ENCODE measurements around the gene OBSCN. TPM values are rescaled to one million over a fixed set of nuclear protein-coding genes. Genes with fewer than 3 reads are reported as not detected.

The OBSCN gene
- total RNA-seq, 1 experiment from 2014 or later, result 33.3 TPM

GRCh38 chr1:228224198-228225164, 16.6 kb downstream of the OBSCN start:
- H3K9me3 Mint-ChIP-seq, result peaks cover 0 to 6% of the 10 kb centered on the region in 2 experiments; a peak in 1 of 5 replicates

More at GRCh38 chr1:228224198-228225164, 16.6 kb downstream of the OBSCN start:
- no peak overlapping the region for H2BK15ac ChIP-seq (ENCODE audit: low read depth, low read length)
- no peaks in the 10 kb centered on the region for H3K9me3 ChIP-seq (ENCODE audit: control insufficient read depth, low read depth, low read length)
- H3K79me2 ChIP-seq (ENCODE audit: insufficient read depth, low read length), result no peaks in the 10 kb centered on the region
- no peak overlapping the region for H2AFZ ChIP-seq (ENCODE audit: low read length)
- H2BK20ac ChIP-seq (ENCODE audit: low read depth, low read length, poor library complexity, severe bottlenecking), result no peak overlapping the region
- no CpG with 5 or more reads among the region's 16 CpGs for WGBS (ENCODE audit: extremely low coverage, insufficient read length, low lambda C conversion rate)
- Mint-ChIP-seq H3K36me3 (ENCODE audit: insufficient read depth in 1 of 3, low read depth in 3 of 3) (peaks cover 53 to 86% (median 86%) of the 10 kb centered on the region in 3 experiments), H3K4me1 (no peaks in the 10 kb centered on the region), H3K27ac (no peak overlapping the region), H3K4me3 (no peak overlapping the region), H3K27me3 (ENCODE audit: low read depth) (no peaks in the 10 kb centered on the region)
- H3K23me2 ChIP-seq (ENCODE audit: insufficient read length, low read depth, low read length, poor library complexity, severe bottlenecking), result no peaks in the 10 kb centered on the region
- no peak overlapping the region for H2AK5ac ChIP-seq (ENCODE audit: insufficient read length, low read length)
- no peak overlapping the region for H3K14ac ChIP-seq (ENCODE audit: insufficient read depth, low read length)
- H3K4me2 ChIP-seq (ENCODE audit: insufficient read depth, insufficient read length, low read length), result no peak overlapping the region
- H3K18ac ChIP-seq (ENCODE audit: insufficient read length, low read depth, low read length), result no peak overlapping the region
- no peak overlapping the region for H4K91ac ChIP-seq (ENCODE audit: insufficient read length, low read depth, low read length)
- no peaks in the 10 kb centered on the region for H3K27me3 ChIP-seq (ENCODE audit: insufficient read depth, low read length)
- H2BK12ac ChIP-seq (ENCODE audit: insufficient read length, low read depth, low read length), result no peak overlapping the region
- DNase-seq, result no peak
- no peak overlapping the region for H4K8ac ChIP-seq (replicated peaks; ENCODE audit: insufficient read length, low read depth, low read length)
- no peak overlapping the region for H3T11ph ChIP-seq (ENCODE audit: low read length)
- no peak overlapping the region for H3K56ac ChIP-seq (ENCODE audit: insufficient read length, low read depth, low read length)
- H3K4me1 ChIP-seq (ENCODE audit: insufficient read depth, low read length), result no peaks in the 10 kb centered on the region
- no peaks in the 10 kb centered on the region for H3K79me1 ChIP-seq (ENCODE audit: insufficient read depth, low read depth, low read length, poor library complexity, severe bottlenecking)
- TF ChIP-seq CTCF (conservative IDR thresholded peaks at IDR 0.05), result no peak
- no peaks in the 10 kb centered on the region for H4K20me1 ChIP-seq (ENCODE audit: control insufficient read depth, insufficient read depth, insufficient read length)
- no peak overlapping the region for H2BK120ac ChIP-seq (ENCODE audit: low read depth, low read length, poor library complexity, severe bottlenecking)
- H3K4ac ChIP-seq (ENCODE audit: low read depth, low read length), result no peak overlapping the region
- no peak overlapping the region for H4K5ac ChIP-seq (ENCODE audit: insufficient read length, low read depth, low read length)
- H3K23ac ChIP-seq (ENCODE audit: insufficient read length, low read depth, low read length), result no peak overlapping the region
- no peak overlapping the region for H3K27ac ChIP-seq (ENCODE audit: insufficient read length, low read depth, low read length)
- H2BK5ac ChIP-seq (ENCODE audit: insufficient read length, low read length), result no peak overlapping the region
- no peak overlapping the region for H3K9ac ChIP-seq (ENCODE audit: extremely low read depth, insufficient read length, low read length)

Measured in H9 (cell line).